Measurements from ENCODE around the gene CRLF1. TPM values are rescaled to one million over a fixed set of nuclear protein-coding genes. Genes with fewer than 3 reads are reported as not detected.

Gene CRLF1
- total RNA-seq, 1 donor from 2014 or later = not detected

- H3K27me3 Mint-ChIP-seq (ENCODE audit: insufficient read depth) = peaks cover 60% of the 10 kb centered on the region
- H3K27ac Mint-ChIP-seq = no peak overlapping the region
- DNase-seq (ENCODE audit: low spot score) = no peak
- H3K4me3 Mint-ChIP-seq = no peak overlapping the region
- no peaks in the 10 kb centered on the region for H3K36me3 Mint-ChIP-seq (ENCODE audit: low read depth)
- intact Hi-C loops (cut with micrococcal nuclease) = no loop called here
- H3K4me1 Mint-ChIP-seq (ENCODE audit: low read depth) = peaks cover 5% of the 10 kb centered on the region
- no peaks in the 10 kb centered on the region for H3K9me3 Mint-ChIP-seq
Measured at GRCh38 chr19:18610556-18611326, 4.1 kb upstream of the CRLF1 start.

DNA sequence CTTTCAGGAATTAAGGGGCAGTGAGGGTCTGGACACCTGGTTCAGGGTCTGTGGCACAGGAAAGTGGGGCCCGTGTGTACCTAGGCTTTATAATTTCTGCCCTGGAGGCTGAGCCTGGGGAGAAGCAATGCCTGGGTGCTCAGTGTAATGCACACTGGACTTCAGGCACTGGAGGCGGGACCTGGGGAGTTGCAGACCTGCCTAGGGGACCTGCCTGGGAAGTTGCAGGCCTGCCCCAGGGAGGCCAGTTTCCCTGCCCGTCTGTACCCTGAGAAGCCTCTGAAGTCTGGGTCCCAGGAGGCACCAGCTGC is 3.6 kb upstream of the CRLF1 start:
- peaks cover 60% of the 10 kb centered on the region for H3K27me3 Mint-ChIP-seq (ENCODE audit: insufficient read depth)
- H3K27ac Mint-ChIP-seq = no peak overlapping the region
- peaks cover 5% of the 10 kb centered on the region for H3K4me1 Mint-ChIP-seq (ENCODE audit: low read depth)
- H3K36me3 Mint-ChIP-seq (ENCODE audit: low read depth) = no peaks in the 10 kb centered on the region
- no peak for DNase-seq (ENCODE audit: low spot score)
- H3K4me3 Mint-ChIP-seq = no peak overlapping the region
- no peaks in the 10 kb centered on the region for H3K9me3 Mint-ChIP-seq
- intact Hi-C loops (cut with micrococcal nuclease) = no loop called here

- H3K36me3 Mint-ChIP-seq (ENCODE audit: low read depth) = no peaks in the 10 kb centered on the region
- H3K4me1 Mint-ChIP-seq (ENCODE audit: low read depth) = peaks cover 5% of the 10 kb centered on the region
- no peaks in the 10 kb centered on the region for H3K9me3 Mint-ChIP-seq
- H3K4me3 Mint-ChIP-seq = no peak overlapping the region
- no peak overlapping the region for H3K27ac Mint-ChIP-seq
- no peak for DNase-seq (ENCODE audit: low spot score)
- H3K27me3 Mint-ChIP-seq (ENCODE audit: insufficient read depth) = peaks cover 62% of the 10 kb centered on the region
- intact Hi-C loops (cut with micrococcal nuclease) = loop anchor here (2.0 kb wide), 1 partner anchor 175 kb away; no protein-coding TSS in a partner anchor
Measured at GRCh38 chr19:18609717-18610051, 3.1 kb upstream of the CRLF1 start.

DNA sequence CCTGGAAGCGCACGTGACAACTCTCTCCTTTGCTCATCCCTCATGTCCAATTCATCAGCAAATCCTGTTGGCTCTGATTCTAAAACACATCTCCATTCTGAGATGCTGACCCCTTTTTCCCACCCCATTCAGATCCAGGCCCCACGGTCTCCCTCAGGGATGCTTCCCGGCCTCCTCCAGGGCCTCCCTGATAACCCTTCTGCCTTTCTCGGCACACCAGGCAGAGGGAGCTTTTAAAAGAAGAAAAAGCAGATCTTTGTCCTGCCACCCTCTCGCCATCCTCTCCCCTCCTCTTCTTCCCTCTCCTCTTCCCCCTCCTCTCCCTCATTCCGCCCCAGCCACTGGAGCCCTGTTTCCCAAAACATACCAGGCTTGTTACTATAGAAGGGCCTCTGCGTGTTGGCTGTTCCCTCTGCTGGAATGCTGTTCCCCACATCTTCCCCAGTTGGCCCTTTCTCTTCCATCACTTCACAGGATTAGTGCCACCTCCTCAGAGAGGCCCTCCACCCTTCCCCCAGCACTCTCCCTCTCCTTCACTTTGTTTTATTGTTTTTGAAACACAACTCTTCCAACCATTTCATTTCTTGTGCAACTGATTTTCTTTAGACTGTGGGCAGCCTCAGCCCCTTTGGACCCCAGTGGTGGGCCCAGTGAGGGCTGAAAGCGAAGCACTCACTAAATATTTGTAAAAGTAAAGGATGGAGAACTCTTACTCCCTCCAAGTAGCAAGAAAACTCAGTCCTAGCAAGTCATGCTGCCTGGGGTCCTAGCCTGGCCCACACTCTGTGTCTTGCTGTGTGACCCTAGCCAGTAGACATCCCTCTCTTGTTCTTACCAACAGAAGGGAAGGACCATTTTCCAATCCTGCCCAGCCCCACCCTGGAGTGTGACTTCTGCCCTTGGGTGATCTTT is 2.5 kb upstream of the CRLF1 start:
- no peak for DNase-seq (ENCODE audit: low spot score)
- H3K27ac Mint-ChIP-seq = no peak overlapping the region
- peaks cover 61% of the 10 kb centered on the region for H3K27me3 Mint-ChIP-seq (ENCODE audit: insufficient read depth)
- no peaks in the 10 kb centered on the region for H3K9me3 Mint-ChIP-seq
- intact Hi-C loops (cut with micrococcal nuclease) = loop anchor here (2.0 kb wide), 1 partner anchor 176 kb away; no protein-coding TSS in a partner anchor
- H3K4me3 Mint-ChIP-seq = no peak overlapping the region
- no peaks in the 10 kb centered on the region for H3K36me3 Mint-ChIP-seq (ENCODE audit: low read depth)
- peaks cover 5% of the 10 kb centered on the region for H3K4me1 Mint-ChIP-seq (ENCODE audit: low read depth)

GRCh38 chr19:18608102-18608804 is 1.7 kb upstream of the CRLF1 start:
- Mint-ChIP-seq H3K27ac (no peak overlapping the region), H3K27me3 (ENCODE audit: insufficient read depth) (peaks cover 60% of the 10 kb centered on the region), H3K4me3 (no peak overlapping the region), H3K36me3 (ENCODE audit: low read depth) (no peaks in the 10 kb centered on the region), H3K4me1 (ENCODE audit: low read depth) (peaks cover 5% of the 10 kb centered on the region), H3K9me3 (no peaks in the 10 kb centered on the region)
- DNase-seq (ENCODE audit: low spot score) = no peak
- intact Hi-C loops (cut with micrococcal nuclease) = loop anchor here (2.0 kb wide), 1 partner anchor 177 kb away; no protein-coding TSS in a partner anchor

DNA sequence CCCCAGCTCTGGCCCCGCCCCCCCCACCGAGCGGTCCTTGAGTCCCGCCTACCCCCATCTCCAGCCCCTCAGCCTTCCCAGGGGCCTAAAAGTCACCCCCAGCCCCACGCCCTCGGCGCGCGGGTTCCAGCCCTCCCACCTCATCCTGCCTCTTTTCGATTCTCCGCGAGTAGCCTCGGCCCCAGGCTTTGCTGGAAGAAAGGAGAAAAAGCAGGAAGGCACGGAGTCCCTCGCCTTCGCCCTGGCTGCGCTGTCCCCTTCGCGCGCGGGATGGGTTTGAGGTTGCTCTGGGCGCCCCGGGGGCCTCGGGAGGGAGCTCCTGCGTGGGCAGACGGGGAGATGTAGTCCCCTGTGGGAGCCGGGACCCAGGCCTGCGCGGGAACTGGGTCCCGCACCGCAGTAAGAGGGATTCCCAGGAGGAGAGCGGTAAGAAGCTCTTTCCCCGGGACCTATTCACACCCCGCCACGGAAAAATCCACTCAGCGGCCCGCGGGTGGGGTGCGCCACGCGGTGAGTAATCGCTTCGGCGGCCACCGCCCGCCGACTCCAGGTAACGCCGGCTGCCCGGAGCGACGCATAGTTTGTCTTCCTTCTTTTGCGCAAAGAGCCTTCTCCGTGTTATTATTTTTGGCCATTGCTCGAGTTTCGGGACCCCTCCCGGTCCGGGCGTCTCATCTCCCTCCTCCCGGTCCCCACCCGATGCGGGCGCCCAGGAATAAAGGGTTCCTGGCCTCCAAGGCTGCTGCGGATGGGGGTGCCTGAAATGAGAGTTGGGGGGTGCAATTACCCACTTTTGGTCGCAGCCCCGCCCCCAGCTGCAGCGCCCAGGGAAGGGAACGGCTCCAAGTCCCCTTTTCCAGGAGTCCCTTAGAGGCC is 865 bp upstream of the CRLF1 start:
- Mint-ChIP-seq H3K36me3 (ENCODE audit: low read depth) (no peaks in the 10 kb centered on the region), H3K4me3 (no peak overlapping the region), H3K9me3 (no peaks in the 10 kb centered on the region), H3K27me3 (ENCODE audit: insufficient read depth) (peaks cover 65% of the 10 kb centered on the region), H3K27ac (no peak overlapping the region), H3K4me1 (ENCODE audit: low read depth) (peaks cover 5% of the 10 kb centered on the region)
- DNase-seq (ENCODE audit: low spot score) = no peak
- intact Hi-C loops (cut with micrococcal nuclease) = loop anchor here (2.0 kb wide), 1 partner anchor 177 kb away; no protein-coding TSS in a partner anchor

DNA sequence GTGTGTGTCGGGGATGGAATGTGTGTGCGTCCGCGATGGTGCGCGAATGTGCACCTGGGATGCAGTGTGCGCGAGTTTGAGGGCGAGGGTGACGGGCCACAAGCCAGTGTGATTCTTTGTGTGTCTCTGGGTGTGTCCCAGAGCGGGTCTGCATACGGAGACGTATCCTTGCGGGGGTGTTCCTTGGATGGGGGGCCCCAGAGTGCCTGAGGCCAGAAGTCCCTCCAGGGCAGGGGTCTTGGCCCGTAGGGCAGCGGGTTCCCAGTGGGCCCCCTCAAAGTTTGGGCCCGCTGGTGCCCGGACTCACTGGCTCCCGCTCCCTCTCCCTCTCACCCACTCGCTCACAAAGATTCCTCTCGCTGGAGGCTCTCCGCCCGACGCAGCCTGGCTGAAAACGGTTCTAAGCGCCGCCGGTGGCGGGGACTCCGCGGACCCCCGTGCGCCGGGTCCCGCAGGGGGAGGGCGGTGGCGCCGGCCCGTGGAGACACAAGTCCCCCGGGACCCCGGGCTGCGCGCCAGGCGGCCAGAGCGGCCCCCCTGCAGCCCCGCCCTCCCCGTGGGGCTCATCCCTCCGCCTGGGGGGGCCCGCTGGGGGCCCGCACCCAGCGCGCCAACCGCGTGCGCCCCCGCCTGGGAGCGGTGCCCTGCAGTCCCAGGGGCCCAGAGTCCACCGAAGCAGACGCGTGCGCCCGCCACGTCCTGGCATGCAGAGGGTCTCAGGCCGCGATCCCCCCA is 886 bp downstream of the CRLF1 start:
- Mint-ChIP-seq H3K4me1 (ENCODE audit: low read depth) (no peaks in the 10 kb centered on the region), H3K27ac (peak overlapping the region; percentile 31), H3K27me3 (ENCODE audit: insufficient read depth) (peaks cover 63% of the 10 kb centered on the region), H3K9me3 (no peaks in the 10 kb centered on the region), H3K4me3 (peak overlapping the region; percentile 15), H3K36me3 (ENCODE audit: low read depth) (no peaks in the 10 kb centered on the region)
- DNase-seq (ENCODE audit: low spot score) = no peak
- intact Hi-C loops (cut with micrococcal nuclease) = no loop called here

DNA sequence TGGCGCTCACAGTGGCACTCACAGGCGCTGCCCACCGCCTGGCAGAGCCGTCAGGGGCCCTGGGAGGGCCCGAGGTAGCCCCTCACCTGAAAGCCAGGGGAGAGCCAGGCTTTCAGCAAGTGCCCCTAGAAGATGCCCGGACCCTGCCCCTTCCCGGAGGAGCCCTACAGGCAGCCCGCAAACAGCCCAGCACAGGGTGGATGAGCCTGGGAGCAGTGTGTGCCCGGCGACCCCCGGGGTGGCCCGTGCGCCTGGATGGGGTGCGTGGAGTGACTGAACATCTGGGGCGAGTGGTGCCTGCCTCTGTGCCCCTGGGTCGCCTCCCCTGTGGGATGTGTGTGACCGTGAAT is 1.4 kb downstream of the CRLF1 start:
- Mint-ChIP-seq H3K9me3 (no peaks in the 10 kb centered on the region), H3K36me3 (ENCODE audit: low read depth) (no peaks in the 10 kb centered on the region), H3K4me1 (ENCODE audit: low read depth) (no peaks in the 10 kb centered on the region)

GRCh38 chr19:18604820-18605159 is 1.8 kb downstream of the CRLF1 start:
- no peak for DNase-seq (ENCODE audit: low spot score)
- H3K27me3 Mint-ChIP-seq (ENCODE audit: insufficient read depth) = peaks cover 60% of the 10 kb centered on the region
- intact Hi-C loops (cut with micrococcal nuclease) = no loop called here
- H3K4me3 Mint-ChIP-seq = no peak overlapping the region
- no peaks in the 10 kb centered on the region for H3K36me3 Mint-ChIP-seq (ENCODE audit: low read depth)
- H3K27ac Mint-ChIP-seq = no peak overlapping the region
- no peaks in the 10 kb centered on the region for H3K9me3 Mint-ChIP-seq
- no peaks in the 10 kb centered on the region for H3K4me1 Mint-ChIP-seq (ENCODE audit: low read depth)

More for the DNA sequence above, 1.4 kb downstream of the CRLF1 start:
- Mint-ChIP-seq H3K4me3 (peak overlapping the region; percentile 15), H3K27me3 (ENCODE audit: insufficient read depth) (peaks cover 63% of the 10 kb centered on the region), H3K27ac (peak overlapping the region; percentile 31)
- intact Hi-C loops (cut with micrococcal nuclease) = no loop called here
- DNase-seq (ENCODE audit: low spot score) = no peak

GRCh38 chr19:18603958-18604819 is 2.4 kb downstream of the CRLF1 start:
- peaks cover 57% of the 10 kb centered on the region for H3K27me3 Mint-ChIP-seq (ENCODE audit: insufficient read depth)
- intact Hi-C loops (cut with micrococcal nuclease) = no loop called here
- no peaks in the 10 kb centered on the region for H3K36me3 Mint-ChIP-seq (ENCODE audit: low read depth)

GRCh38 chr19:18603255-18603957 is 3.2 kb downstream of the CRLF1 start:
- no peak overlapping the region for H3K27ac Mint-ChIP-seq
- H3K4me3 Mint-ChIP-seq = no peak overlapping the region
- no peak for DNase-seq (ENCODE audit: low spot score)
- no peaks in the 10 kb centered on the region for H3K9me3 Mint-ChIP-seq
- intact Hi-C loops (cut with micrococcal nuclease) = no loop called here
- no peaks in the 10 kb centered on the region for H3K4me1 Mint-ChIP-seq (ENCODE audit: low read depth)
- peaks cover 49% of the 10 kb centered on the region for H3K27me3 Mint-ChIP-seq (ENCODE audit: insufficient read depth)
- no peaks in the 10 kb centered on the region for H3K36me3 Mint-ChIP-seq (ENCODE audit: low read depth)

More at GRCh38 chr19:18603958-18604819, 2.4 kb downstream of the CRLF1 start:
- no peaks in the 10 kb centered on the region for H3K9me3 Mint-ChIP-seq
- no peak overlapping the region for H3K27ac Mint-ChIP-seq
- H3K4me3 Mint-ChIP-seq = no peak overlapping the region
- DNase-seq (ENCODE audit: low spot score) = no peak
- H3K4me1 Mint-ChIP-seq (ENCODE audit: low read depth) = no peaks in the 10 kb centered on the region
